HAP-1 (cell line): ENCODE data around the gene DNAJC27.

Experiments
- DNase-seq, 2 experiments: peaks; one replicate each; pipeline ENCODE4 v3.0.0-alpha.2; 2016 to 2020; ENCODE audit warnings: low spot score in 2 of 2
- H3K27me3 ChIP-seq: fragments of 250-450 bp; sonication (Bioruptor Pico); 2 replicates; pipeline ENCODE4 v1.5.1; 2020; ENCODE audit warnings: low read depth, mild to moderate bottlenecking, moderate library complexity
- H3K36me3 ChIP-seq: fragments of 250-450 bp; sonication (Bioruptor Pico); replicated peaks from 2 replicates; pipeline ENCODE4 v1.5.1; 2020; ENCODE audit warnings: mild to moderate bottlenecking
- H3K4me1 ChIP-seq: fragments of 250-450 bp; sonication (Bioruptor Pico); 2 replicates; pipeline ENCODE4 v1.5.1; 2020; ENCODE audit warnings: mild to moderate bottlenecking
- H3K4me3 ChIP-seq: fragments of 250-450 bp; sonication (Bioruptor Pico); 2 replicates; pipeline ENCODE4 v1.5.1; 2020; ENCODE audit warnings: mild to moderate bottlenecking, moderate library complexity
- H3K9me3 ChIP-seq: fragments of 250-450 bp; sonication (Bioruptor Pico); 2 replicates; pipeline ENCODE4 v1.5.1; 2020; ENCODE audit warnings: mild to moderate bottlenecking, moderate library complexity
- in situ Hi-C: fragments of 300-500 bp; cut with MboI; formaldehyde crosslinking; loops from 3 replicates; pipeline ENCODE4 v1.14.3; 2020; ENCODE audit warnings: low sequenced_read_pairs, inconsistent platforms, mixed read lengths

The DNAJC27 gene

DNA sequence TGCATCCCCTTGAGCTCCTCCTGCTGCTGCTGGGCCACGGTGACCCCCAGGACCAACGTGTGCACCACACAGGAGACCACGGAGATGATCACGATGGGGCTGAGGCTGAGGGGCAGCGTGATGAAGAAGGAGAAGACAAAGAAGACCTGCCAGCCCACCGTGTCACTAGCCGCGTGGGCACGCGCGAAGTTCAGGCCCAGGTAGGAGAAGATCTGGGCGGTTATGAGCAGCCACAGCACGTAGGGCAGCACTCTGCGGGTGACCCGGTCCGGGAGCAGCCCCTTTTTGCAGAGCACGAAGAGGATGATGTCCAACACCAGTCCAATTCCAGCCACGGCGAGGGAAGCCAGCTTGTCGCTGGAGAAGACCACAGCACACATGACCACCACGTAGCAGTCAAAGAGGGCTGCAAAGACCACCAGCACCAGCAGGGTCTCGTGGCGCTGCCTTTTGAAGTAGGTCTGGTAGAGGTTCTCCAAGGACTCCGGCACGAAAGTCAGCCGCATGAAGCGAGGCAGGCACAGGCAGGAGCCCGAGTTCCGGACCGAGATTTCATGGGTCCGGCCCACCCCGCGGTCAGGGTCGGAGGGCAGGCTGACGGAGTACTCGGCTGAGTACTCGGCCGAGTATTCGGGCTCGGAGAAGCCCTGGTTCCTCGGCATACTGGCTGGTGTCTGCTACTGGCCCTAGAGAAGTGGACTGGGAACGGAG is 53.3 kb downstream of the DNAJC27 start:
- no peak for DNase-seq
- Histone ChIP-seq H3K4me3 (peak overlapping the region; percentile 46), H3K9me3 (no peaks in the 10 kb centered on the region), H3K36me3 (peaks cover 35% of the 10 kb centered on the region), H3K4me1 (peaks cover 19% of the 10 kb centered on the region), H3K27me3 (no peaks in the 10 kb centered on the region)
- in situ Hi-C loops = no loop called here

DNA sequence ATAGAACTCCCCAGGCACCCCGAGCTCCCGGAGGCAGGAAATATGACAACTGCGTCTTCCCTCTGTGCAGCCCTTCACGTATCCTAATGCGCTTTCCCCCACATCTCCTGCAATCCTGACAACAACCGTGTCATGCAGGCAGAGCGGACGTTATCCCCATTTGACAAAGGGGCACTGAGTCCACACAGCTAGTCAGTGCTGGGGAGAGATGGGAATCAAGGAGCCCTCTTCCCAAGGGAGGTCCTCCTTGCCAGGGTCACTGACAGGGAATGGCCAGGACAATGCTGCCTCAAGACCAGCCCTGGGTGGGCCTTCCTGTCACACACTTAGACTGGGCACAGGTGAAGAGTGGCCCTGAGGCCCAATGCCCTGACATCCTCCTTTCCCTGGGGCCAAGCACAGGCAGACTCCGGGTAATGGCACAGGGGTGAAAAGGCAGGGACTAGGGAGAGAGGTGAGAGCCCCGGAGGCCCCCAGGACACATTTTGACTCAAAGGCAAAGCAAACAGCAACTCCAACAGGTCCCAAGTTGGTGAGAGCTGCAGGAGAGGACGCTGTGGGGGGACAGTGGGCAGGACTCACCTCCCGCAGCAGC is 53.9 kb downstream of the DNAJC27 start:
- H3K27me3 ChIP-seq = no peaks in the 10 kb centered on the region
- in situ Hi-C loops = no loop called here
- H3K9me3 ChIP-seq = no peaks in the 10 kb centered on the region
- no peak for DNase-seq
- peak overlapping the region; percentile 46; the same call in 1 of the 2 replicates for H3K4me3 ChIP-seq
- peaks cover 35% of the 10 kb centered on the region for H3K36me3 ChIP-seq
- peaks cover 19% of the 10 kb centered on the region for H3K4me1 ChIP-seq

DNA sequence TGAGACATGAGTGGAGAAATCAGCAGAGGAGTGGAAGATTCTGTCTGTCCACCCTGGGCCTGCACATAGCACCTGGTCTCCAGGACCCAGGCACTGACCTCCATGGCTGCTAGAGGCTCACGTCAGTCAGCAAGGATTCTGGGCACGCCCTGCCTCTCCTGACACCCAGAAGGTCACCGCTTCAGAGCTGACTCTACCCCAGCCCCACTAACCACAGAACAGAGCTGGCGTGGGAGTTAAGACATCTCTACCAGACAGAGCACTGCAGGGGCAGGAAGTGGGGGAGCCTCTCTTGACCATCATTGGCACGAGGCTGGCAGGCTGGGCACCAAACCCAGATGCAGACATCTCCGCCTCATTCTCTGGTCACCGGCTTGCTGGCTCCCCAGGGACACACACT is 54.7 kb downstream of the DNAJC27 start:
- in situ Hi-C loops = no loop called here
- Histone ChIP-seq H3K9me3 (no peaks in the 10 kb centered on the region), H3K36me3 (peaks cover 39% of the 10 kb centered on the region), H3K27me3 (no peaks in the 10 kb centered on the region), H3K4me3 (no peak overlapping the region; the same call in 1 of the 2 replicates), H3K4me1 (peaks cover 19% of the 10 kb centered on the region)
- DNase-seq = no peak

DNA sequence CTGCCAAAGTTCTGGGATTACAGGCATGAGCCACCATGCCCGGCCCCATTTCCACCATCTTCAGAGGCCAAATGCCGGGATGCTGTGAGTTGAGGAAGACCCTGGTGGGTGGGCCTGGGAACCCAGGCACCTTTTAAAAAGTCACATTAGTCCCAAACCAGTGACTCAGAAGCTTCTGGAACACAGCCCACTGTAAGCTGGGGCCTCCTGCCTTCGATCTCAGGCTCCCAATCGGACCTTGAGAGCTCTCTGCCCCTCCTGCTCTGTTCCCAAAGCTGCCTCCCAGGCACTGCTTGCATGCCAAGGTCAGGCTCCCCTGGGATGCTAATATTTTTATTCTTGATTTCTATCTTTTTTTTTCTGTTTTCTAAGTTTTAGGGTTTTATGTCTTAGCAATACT is 56.0 kb downstream of the DNAJC27 start:
- Histone ChIP-seq H3K9me3 (no peaks in the 10 kb centered on the region), H3K36me3 (peaks cover 45% of the 10 kb centered on the region), H3K4me1 (peaks cover 14% of the 10 kb centered on the region), H3K4me3 (no peak overlapping the region), H3K27me3 (no peaks in the 10 kb centered on the region)
- in situ Hi-C loops = no loop called here
- DNase-seq = no peak

DNA sequence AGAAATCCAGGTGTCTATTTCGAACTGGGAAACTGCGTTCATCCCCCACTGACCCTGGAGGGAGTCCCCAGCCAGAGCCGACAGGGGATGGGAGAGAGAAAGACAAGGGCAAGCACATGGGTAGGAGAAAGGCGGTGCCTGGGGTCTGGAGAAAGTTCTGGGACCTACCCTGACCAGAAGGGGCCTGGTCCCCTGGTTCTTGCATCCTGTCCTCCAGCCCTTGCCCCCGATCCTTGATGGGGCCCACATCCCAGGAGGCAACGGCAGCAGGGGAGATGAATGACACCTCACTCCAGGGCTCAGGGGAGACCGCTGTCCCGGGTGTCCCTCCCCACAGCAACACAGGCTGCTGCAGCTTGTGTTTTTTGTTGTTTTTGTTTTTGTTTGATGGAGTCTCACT is 56.6 kb downstream of the DNAJC27 start:
- H3K9me3 ChIP-seq = no peaks in the 10 kb centered on the region
- peaks cover 14% of the 10 kb centered on the region for H3K4me1 ChIP-seq
- peaks cover 45% of the 10 kb centered on the region for H3K36me3 ChIP-seq
- H3K4me3 ChIP-seq = no peak overlapping the region
- no peak for DNase-seq
- no peaks in the 10 kb centered on the region for H3K27me3 ChIP-seq
- in situ Hi-C loops = no loop called here

DNA sequence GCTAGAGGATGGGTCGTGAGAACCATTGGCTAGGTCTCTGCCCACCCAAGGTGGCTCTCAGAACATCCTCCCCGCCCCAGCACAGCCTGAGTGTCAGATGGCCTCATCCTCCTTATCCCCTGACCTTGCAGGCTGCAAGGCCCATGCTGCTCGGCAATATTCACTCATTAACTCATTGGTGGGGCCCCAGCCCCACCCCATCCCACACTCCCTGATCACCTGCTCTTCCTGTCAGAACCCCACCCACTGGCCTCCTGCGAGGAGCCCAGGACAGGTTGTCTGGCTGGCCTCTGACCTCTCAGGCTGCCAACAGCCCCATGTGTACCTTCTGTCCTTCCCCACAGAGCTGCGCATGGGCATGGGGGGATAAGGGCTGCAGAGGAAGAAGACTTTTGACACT is 57.0 kb downstream of the DNAJC27 start:
- no peaks in the 10 kb centered on the region for H3K9me3 ChIP-seq
- in situ Hi-C loops = no loop called here
- H3K36me3 ChIP-seq = peaks cover 45% of the 10 kb centered on the region
- no peak for DNase-seq
- H3K4me3 ChIP-seq = no peak overlapping the region
- H3K27me3 ChIP-seq = no peaks in the 10 kb centered on the region
- H3K4me1 ChIP-seq = peaks cover 14% of the 10 kb centered on the region

DNA sequence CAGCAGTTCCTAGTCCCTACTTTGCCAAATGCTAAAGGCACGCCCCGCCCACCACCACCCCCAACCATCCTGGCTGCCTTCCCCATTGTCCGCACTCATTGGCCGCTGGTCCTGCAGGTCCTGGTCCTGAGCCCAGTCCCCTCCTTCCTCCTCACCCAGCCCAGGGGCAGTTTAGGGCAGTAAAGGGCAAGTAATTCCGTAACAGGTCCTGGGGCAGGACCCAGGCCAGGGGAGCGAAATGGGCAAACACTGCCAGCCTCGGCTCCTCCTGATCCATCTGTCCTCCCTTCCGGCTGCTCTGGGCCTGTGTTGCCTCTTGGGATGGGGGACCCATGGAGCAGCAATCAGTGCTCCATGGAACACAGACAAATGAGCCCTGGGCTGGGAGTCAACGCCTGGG is 57.8 kb downstream of the DNAJC27 start:
- Histone ChIP-seq H3K4me1 (peaks cover 14% of the 10 kb centered on the region), H3K9me3 (no peaks in the 10 kb centered on the region), H3K36me3 (peaks cover 45% of the 10 kb centered on the region), H3K4me3 (no peak overlapping the region), H3K27me3 (no peaks in the 10 kb centered on the region)
- DNase-seq = no peak
- in situ Hi-C loops = no loop called here

DNA sequence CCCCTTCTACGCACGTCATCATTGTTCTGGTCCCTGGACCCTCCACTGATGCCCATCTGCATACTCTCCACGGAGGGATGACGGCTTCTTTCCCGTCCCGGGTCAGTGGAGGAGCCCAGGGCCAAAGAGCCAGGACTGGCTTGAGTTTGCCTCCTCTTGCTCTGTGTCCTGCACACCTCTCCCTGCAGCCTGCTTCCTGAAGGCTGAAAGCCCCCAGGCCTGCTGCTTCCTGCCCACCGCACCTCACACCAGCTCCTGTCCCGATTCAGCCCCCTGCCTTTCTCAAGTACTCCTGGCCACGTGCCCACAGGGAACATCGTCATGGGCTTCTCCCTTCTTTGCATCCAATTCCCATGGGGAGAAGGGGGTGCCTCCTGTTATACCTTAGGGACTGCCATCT is 58.8 kb downstream of the DNAJC27 start:
- no peak for DNase-seq
- in situ Hi-C loops = no loop called here
- Histone ChIP-seq H3K27me3 (no peaks in the 10 kb centered on the region), H3K36me3 (peaks cover 40% of the 10 kb centered on the region), H3K4me1 (peaks cover 7% of the 10 kb centered on the region; the same call in 1 of the 2 replicates), H3K4me3 (no peak overlapping the region), H3K9me3 (no peaks in the 10 kb centered on the region)

DNA sequence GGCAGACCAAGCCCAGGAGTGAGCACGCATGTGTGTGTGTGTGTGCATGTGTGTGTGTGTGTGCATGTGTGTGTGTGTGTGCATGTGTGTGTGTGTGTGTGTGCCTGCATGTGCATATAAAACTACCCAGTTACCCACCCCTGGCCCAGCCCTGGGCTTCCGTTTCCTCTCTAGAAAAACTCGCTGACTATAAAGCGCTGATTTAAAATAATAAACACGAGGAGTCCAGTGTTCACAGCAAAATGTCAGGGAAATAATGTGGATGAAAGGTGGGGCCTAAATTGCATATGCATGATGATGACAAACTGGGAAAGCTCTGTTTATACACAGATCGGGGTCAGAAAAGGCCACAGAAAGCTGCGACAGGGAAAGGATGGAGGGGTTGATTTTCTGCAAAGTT is 59.2 kb downstream of the DNAJC27 start:
- Histone ChIP-seq H3K27me3 (no peaks in the 10 kb centered on the region), H3K4me3 (no peak overlapping the region), H3K36me3 (peaks cover 35% of the 10 kb centered on the region), H3K4me1 (peaks cover 3% of the 10 kb centered on the region; the same call in 1 of the 2 replicates), H3K9me3 (no peaks in the 10 kb centered on the region)
- in situ Hi-C loops = no loop called here
- DNase-seq = no peak

DNA sequence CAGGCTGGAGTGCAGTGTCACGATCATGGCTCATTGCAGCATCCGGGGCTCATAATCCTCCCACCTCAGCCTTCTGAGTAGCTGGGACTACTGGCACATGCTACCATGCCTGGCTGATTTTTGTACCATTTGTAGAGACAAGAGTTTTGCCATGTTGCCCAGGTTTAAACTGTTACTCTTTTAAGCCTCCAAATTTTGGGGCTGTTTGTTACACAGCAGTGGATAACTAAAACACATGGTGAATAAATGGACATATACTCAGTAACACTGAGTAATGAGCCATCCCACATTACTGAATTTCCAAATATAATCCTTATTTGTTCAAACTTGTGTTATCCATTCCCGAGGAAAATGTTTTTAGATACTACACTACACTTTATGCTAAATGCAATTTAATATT is 61.5 kb downstream of the DNAJC27 start:
- DNase-seq = no peak
- no peak overlapping the region for H3K4me3 ChIP-seq
- no peaks in the 10 kb centered on the region for H3K27me3 ChIP-seq
- peaks cover 28% of the 10 kb centered on the region for H3K36me3 ChIP-seq
- H3K4me1 ChIP-seq = no peaks in the 10 kb centered on the region
- no peaks in the 10 kb centered on the region for H3K9me3 ChIP-seq
- in situ Hi-C loops = no loop called here

DNA sequence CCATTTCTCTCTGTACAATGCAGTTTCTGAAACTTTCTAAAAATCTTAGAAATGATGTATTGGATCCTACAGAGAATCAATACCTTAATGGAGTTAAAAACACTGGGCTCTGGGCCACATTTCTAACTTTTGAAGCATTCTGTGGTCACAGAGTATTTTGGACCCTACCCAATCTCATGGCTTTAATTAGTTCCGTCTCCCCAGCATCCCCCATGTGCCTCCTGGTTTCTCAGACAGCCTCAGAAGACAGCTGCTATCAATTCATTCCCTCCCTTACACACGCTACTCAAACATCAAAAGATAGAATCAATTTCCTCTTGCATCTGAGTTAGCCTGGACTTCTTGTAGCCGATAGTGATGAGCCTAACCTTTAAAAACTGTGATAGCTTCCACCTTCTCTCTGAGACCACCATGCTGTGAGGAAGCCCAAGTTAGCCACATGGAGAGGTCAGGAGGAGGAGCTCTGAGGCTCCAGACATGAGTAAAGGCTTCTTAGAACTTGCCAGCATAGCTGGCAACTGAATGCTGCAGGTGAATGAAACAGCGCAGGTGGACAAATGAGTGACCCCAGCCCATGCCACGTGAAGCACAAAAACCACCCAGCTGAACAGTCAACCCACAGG is 62.1 kb downstream of the DNAJC27 start:
- H3K9me3 ChIP-seq = no peaks in the 10 kb centered on the region
- no peaks in the 10 kb centered on the region for H3K27me3 ChIP-seq
- H3K4me1 ChIP-seq = no peaks in the 10 kb centered on the region
- no peak for DNase-seq
- in situ Hi-C loops = no loop called here
- H3K36me3 ChIP-seq = peaks cover 22% of the 10 kb centered on the region
- H3K4me3 ChIP-seq = no peak overlapping the region

DNA sequence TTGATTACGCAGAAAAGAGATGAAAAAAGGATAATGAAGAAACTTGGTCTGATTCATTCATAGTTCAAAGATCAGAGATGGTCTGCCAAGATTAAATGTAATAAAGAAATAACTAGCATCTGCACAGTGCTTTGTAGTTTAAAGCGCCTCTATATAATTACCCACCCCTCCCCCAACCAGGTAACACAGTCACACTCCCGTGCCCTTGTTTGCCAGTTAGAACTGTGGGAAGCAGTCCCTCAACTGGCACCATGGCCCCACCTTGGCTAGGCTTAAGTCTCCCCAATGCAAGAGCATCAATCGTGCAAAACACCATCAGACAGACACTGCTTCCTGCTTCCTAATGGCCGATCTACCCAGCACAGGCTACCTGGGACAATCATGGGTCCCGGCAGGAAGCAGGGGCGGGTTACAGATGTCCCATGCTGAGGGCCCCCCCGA is 63.3 kb downstream of the DNAJC27 start:
- Histone ChIP-seq H3K4me3 (no peak overlapping the region), H3K36me3 (peaks cover 22% of the 10 kb centered on the region), H3K27me3 (no peaks in the 10 kb centered on the region), H3K4me1 (no peaks in the 10 kb centered on the region), H3K9me3 (no peaks in the 10 kb centered on the region)
- no peak for DNase-seq
- in situ Hi-C loops = no loop called here

DNA sequence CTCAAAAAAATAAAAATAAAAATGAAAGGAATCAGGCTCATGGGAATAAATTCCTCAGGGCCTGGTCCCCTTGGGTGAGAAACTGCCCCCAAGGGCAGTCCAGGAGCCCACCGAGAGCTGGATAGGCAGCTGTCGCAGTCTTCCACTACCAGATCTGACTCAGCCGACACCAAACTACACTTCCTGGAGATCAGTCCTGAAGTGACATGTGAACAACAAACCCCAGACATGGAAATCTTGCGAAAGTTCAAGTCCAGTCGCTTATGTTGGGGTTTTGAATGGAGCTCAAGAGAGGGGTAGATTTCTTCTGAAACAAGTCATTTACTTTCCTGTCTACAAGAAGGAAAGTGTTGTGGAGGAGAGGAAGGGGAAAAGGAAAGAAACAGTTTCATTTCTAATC is 64.6 kb downstream of the DNAJC27 start:
- no peak for DNase-seq
- H3K27me3 ChIP-seq = no peaks in the 10 kb centered on the region
- H3K4me3 ChIP-seq = no peak overlapping the region
- peaks cover 26% of the 10 kb centered on the region for H3K36me3 ChIP-seq
- no peaks in the 10 kb centered on the region for H3K4me1 ChIP-seq
- in situ Hi-C loops = no loop called here
- no peaks in the 10 kb centered on the region for H3K9me3 ChIP-seq

DNA sequence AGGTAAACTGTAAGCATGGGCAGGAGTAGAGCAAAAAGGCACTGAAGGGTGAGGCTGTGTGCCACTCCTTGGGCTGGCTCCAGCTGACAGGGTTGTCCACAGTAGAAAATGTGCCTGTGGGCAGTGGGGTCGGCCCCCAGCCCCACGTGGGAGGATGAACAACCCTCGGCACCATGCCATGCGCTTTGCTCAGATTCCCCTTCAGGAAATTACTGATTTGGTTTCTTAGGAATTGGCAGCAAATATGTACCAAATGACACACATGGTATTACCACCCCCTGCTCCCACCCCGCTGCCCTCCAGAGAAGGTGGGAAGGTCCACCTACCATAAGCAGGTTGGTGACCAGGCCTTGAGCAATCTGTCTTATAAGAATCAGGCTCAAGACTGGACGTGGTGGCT is 65.3 kb downstream of the DNAJC27 start:
- H3K4me1 ChIP-seq = no peaks in the 10 kb centered on the region
- in situ Hi-C loops = no loop called here
- H3K9me3 ChIP-seq = no peaks in the 10 kb centered on the region
- H3K36me3 ChIP-seq = peaks cover 21% of the 10 kb centered on the region
- no peak overlapping the region for H3K4me3 ChIP-seq
- no peak for DNase-seq
- H3K27me3 ChIP-seq = no peaks in the 10 kb centered on the region
